K562 (cell line): ENCODE results near the gene HTT-AS. TPM values are rescaled to one million over a fixed set of nuclear protein-coding genes. Genes with fewer than 3 reads are reported as not detected.

ENCODE experiments used
- CREB1 ChIP-seq, 2 experiments: sonication (generic) in 1 of 2; formaldehyde crosslinking in 1 of 2; IDR thresholded peaks; 2 replicates each; pipeline versions ENCODE4 v1.6.1 to v1.8.0; 2012 to 2022; ENCODE audit warnings: inconsistent platforms in 1 of 2, mild to moderate bottlenecking in 1 of 2, missing genetic modification reagents in 1 of 2, moderate library complexity in 1 of 2
- ELF1 ChIP-seq: fragments of 200-800 bp; sonication (Bioruptor generic); IDR thresholded peaks from 2 replicates; pipeline ENCODE4 v1.6.1; 2016; ENCODE audit warnings: missing genetic modification characterization, missing compliant biosample characterization
- ESRRA ChIP-seq: fragments of 450-650 bp; IDR thresholded peaks from 2 replicates; pipeline ENCODE4 v1.6.1; 2014; ENCODE audit warnings: low read depth, mild to moderate bottlenecking, moderate library complexity, borderline replicate concordance
- HDAC3 ChIP-seq: fragments of 450-650 bp; IDR thresholded peaks from 2 replicates; pipeline ENCODE4 v1.6.1; 2018; ENCODE audit warnings: borderline replicate concordance, mild to moderate bottlenecking, moderate library complexity; ENCODE audit not compliant: partially characterized antibody
- HMGXB4 ChIP-seq: sonication (generic); formaldehyde crosslinking; IDR thresholded peaks from 2 replicates; pipeline ENCODE4 v1.8.1; 2023; ENCODE audit warnings: mild to moderate bottlenecking, missing genetic modification reagents
- KDM1A ChIP-seq, 2 experiments: fragments of 450-650 bp; IDR thresholded peaks; 2 replicates each; pipeline ENCODE4 v1.6.1; 2016; ENCODE audit warnings: mild to moderate bottlenecking in 2 of 2
- MAFF ChIP-seq: IDR thresholded peaks from 2 replicates; pipeline ENCODE4 v1.6.1; 2012; ENCODE audit warnings: low read length, improper control_type of control experiment
- MAX ChIP-seq: sonication (generic); formaldehyde crosslinking; IDR thresholded peaks from 2 replicates; pipeline ENCODE4 v1.9.0; 2022; ENCODE audit warnings: mild to moderate bottlenecking, missing genetic modification reagents
- MNT ChIP-seq, 2 experiments: fragments of 450-650 bp; conservative IDR thresholded peaks; 2 replicates each; pipeline ENCODE4 v1.6.1; 2017; ENCODE audit warnings: mild to moderate bottlenecking in 2 of 2, moderate library complexity in 2 of 2
- NRF1 ChIP-seq, 2 experiments: fragments of 450-650 bp; IDR thresholded peaks in 1 of 2; conservative IDR thresholded peaks in 1 of 2; 2 replicates each; pipeline ENCODE4 v1.6.1; 2014; ENCODE audit warnings: mild to moderate bottlenecking in 2 of 2
- PHF20 ChIP-seq: fragments of 450-650 bp; IDR thresholded peaks from 2 replicates; pipeline ENCODE4 v1.6.1; 2018; ENCODE audit not compliant: partially characterized antibody
- RAD51 ChIP-seq: fragments of 450-650 bp; IDR thresholded peaks from 2 replicates; pipeline ENCODE4 v1.7.1; 2016; ENCODE audit warnings: low read depth, mild to moderate bottlenecking, borderline replicate concordance
- STAT5A ChIP-seq: IDR thresholded peaks from 2 replicates; pipeline ENCODE4 v1.6.1; 2012; ENCODE audit warnings: low read length, inconsistent platforms, borderline replicate concordance
- TFAP4 ChIP-seq: sonication (generic); formaldehyde crosslinking; IDR thresholded peaks from 2 replicates; pipeline ENCODE4 v1.8.0; 2022; ENCODE audit warnings: missing genetic modification reagents, mild to moderate bottlenecking, moderate library complexity, borderline replicate concordance
- TFE3 ChIP-seq: fragments of 450-650 bp; formaldehyde crosslinking; IDR thresholded peaks from 2 replicates; pipeline ENCODE4 v1.4.0; 2020; ENCODE audit warnings: mild to moderate bottlenecking, mixed read lengths
- ZBTB12 ChIP-seq: fragments of 250-450 bp; sonication (Bioruptor Pico); IDR thresholded peaks from 2 replicates; pipeline ENCODE4 v1.4.0; 2020
- ZNF184 ChIP-seq: sonication (generic); formaldehyde crosslinking; IDR thresholded peaks from 2 replicates; pipeline ENCODE4 v1.5.0; 2020; ENCODE audit warnings: missing genetic modification reagents
- ZSCAN32 ChIP-seq: fragments of 450-650 bp; formaldehyde crosslinking; IDR thresholded peaks from 2 replicates; pipeline ENCODE4 v1.4.0; 2020; ENCODE audit warnings: mild to moderate bottlenecking, moderate library complexity
- polyA plus RNA-seq, 8 experiments: library from polyadenylated mRNA; depleted of rRNA in 4 of 8; stranded (reverse) in 5 of 8; unstranded in 3 of 8; fragments of >200 nt; fragmentation: Nextera tagmentation in 2 of 8; fragmentation: Illumina TruSeq in 1 of 8; extraction: Ambion mirVana in 2 of 8; extraction: Trizol in 1 of 8; gene quantifications; 2 replicates each; pipeline versions ENCODE4 v1.2.1 to v1.2.3, GENCODE V29; 2011 to 2014; ENCODE audit warnings: inconsistent platforms in 1 of 8, missing spikeins in 1 of 8
- total RNA-seq, 7 experiments: library from RNA; depleted of rRNA in 6 of 7; stranded (reverse); fragments of >200 nt in 6 of 7; fragmentation: Illumina TruSeq in 2 of 7; extraction: Trizol in 2 of 7; gene quantifications; 2 replicates each; pipeline versions ENCODE4 v1.2.1 to v1.2.3, GENCODE V29; 2011 to 2021; ENCODE audit warnings: low replicate concordance in 1 of 7

Gene HTT-AS
- total and polyA plus RNA-seq, 9 of the 15 experiments (the other 6 are each of a cell fraction or from before 2014, with no cell fraction given) = not detected

GRCh38 chr4:3044870-3045819 lies 29.2 kb downstream of the HTT-AS start (continued):
- peak; percentile 34; the same call in 1 of the 2 replicates for TF ChIP-seq TFAP4 (CRISPR knock-in tag)
- peak; percentile 93 for TF ChIP-seq ESRRA
- TF ChIP-seq ELF1 (tag) = 0 out of 2 replicates have a peak, but pooled peaks have one; percentile 26
- TF ChIP-seq CREB1 (IDR thresholded peaks at IDR 0.05) = 0 out of 2 replicates have a peak, but pooled peaks have one; percentile 52
- peak; percentile 59 for TF ChIP-seq CREB1 (CRISPR knock-in tag; IDR thresholded peaks at IDR 0.05)
- peak; percentile 23; the same call in 1 of the 2 replicates for TF ChIP-seq MAFF
- TF ChIP-seq HDAC3 = no peak
- TF ChIP-seq NRF1 (conservative IDR thresholded peaks at IDR 0.05 in 1 of 2, IDR thresholded peaks at IDR 0.05 in 1 of 2) = 0 out of 4 replicates have a peak, but pooled peaks of 1 of the 2 experiments have one; percentile 17
- TF ChIP-seq STAT5A = no peak
- TF ChIP-seq KDM1A (IDR thresholded peaks at IDR 0.05) = no peak
- no peak for TF ChIP-seq HMGXB4 (CRISPR knock-in tag)
- TF ChIP-seq ZBTB12 (CRISPR knock-in tag) = 0 out of 2 replicates have a peak, but pooled peaks have one; percentile 8
- peak; percentile 91 for TF ChIP-seq RAD51
- no peak for TF ChIP-seq MNT (conservative IDR thresholded peaks at IDR 0.05)
- TF ChIP-seq TFE3 (CRISPR knock-in tag) = peak; percentile 91
- no peak for TF ChIP-seq ZNF184 (CRISPR knock-in tag)
- no peak for TF ChIP-seq ZSCAN32 (CRISPR knock-in tag)
- TF ChIP-seq PHF20 = no peak
- TF ChIP-seq MAX (CRISPR knock-in tag) = peak; percentile 52
